GM18508 (cell line): Measurements from ENCODE around the gene TPSD1.
"Not testable (repeated sequence)": the region's sequence is repeated elsewhere in the genome, so short reads cannot be mapped to it uniquely, and the experiment has no call there.

Source experiments
- ATAC-seq: cut with Tn5 transposase; IDR thresholded peaks from one replicate; pipeline ENCODE4 v1.9.1; 2021; ENCODE audit warnings: moderate number of reproducible peaks; ENCODE audit not compliant: insufficient read depth, unreplicated experiment

Gene TPSD1

DNA sequence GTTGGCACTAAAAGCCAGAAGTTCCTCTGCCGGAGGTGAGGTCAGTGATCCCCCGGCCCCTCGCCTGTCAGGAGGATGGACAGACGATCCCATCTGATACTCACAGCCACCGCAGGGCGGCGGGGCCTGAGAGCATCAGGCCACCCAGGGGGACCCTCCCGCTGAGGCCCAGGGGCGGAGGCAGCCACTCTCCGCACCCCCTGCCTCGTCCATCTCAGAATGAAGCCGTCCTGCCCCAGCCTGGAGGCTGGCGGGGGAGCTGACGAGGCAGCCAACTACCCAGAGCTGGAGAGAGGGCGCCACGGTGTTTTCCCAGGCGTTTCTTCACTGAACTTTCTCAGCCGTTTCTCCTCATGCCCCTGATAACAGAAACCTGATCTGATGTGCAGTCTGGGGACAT is 22.6 kb downstream of the TPSD1 start:
- ATAC-seq, result no peak

GRCh38 chr16:1279081-1279944 is 23.4 kb downstream of the TPSD1 start:
- ATAC-seq, result no peak

DNA sequence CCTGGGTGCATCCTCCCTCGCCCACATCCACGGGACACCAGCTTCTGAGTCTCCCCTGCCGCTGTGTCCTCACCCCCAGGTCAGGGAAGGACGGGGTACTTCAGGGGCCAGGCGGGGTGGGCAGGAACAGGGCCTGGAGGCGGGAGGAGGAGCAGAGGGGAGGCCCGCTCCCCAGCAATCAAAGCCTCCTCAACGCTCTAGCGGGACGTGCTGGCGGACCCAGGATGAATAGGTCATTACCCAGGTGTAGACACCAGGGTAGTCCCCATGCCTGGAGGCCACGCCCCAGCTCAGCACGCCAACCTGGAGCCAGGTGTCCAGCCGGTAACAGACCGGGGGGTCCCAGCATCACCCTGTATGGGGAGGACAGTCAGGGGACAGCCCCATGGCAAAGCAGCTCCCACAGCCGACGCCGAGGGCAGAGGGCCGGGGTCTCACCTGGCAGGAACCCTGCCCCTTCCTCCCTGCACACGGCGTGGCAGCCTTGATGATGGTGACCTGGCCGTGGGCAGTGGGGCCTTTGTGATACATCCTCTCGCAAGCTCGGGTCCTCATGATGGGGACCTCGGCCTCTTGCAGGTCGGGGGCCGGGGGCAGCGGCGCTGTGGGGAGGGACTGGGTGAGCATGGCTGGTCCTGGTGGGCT is 24.2 kb downstream of the TPSD1 start:
- ATAC-seq, result no peak

DNA sequence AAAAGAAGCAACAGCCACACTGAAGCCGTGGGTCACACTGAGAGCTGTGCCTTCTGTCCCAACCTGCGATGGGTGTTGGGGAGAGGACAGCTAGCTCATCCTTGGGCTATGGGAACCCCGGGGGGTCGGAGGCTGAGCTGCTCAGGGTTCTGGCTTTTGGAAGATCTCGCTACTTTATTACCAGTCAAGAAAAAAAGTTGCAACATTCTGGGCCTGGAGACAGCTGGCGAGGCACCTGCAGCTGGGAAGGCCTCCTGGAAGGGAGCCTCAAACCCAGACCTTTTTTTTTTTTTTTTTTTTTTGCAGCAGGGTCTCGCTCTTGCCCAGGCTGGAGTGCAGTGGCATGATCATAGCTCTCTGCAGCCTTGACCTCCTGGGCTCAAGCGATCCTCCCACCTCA is 24.9 kb downstream of the TPSD1 start:
- ATAC-seq, result no peak

- ATAC-seq, result no peak
Measured at GRCh38 chr16:1281517-1281916, 25.6 kb downstream of the TPSD1 start.

DNA sequence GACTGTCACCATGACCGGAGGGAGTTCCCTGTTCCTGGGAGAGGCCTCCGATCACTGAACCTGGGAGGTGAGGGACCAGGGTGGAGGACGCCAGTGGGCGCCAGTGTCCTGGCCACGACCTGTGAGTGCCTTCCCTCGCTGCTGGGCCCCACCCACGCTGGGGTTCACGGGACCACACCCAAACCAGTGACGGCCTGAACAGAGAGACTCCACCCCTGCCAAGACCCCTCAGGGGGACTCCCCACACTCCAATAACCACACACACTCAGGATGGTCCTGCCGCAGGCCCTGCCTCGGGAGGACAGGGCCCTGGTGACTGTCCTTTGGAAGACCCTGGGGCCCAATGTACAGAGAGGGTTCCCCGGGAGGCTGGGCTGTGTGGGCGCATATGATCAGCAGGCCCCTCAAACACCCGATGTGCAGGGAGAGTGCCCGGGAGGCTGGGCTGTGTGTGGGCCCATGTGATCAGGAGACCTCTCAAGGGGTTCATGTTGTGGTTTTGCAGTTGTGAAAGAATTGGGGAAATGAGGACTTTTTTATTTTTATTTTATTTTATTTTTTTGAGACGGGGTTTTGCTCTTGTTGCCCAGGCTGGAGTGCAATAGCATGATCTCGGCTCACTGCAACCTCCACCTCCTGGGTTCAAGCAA is 26.6 kb downstream of the TPSD1 start:
- no peak for ATAC-seq

GRCh38 chr16:1283296-1283695 is 27.4 kb downstream of the TPSD1 start:
- ATAC-seq, result no peak

- ATAC-seq, result no peak
Measured at GRCh38 chr16:1283996-1284616, 28.2 kb downstream of the TPSD1 start.

- ATAC-seq, result no peak
Measured at GRCh38 chr16:1285669-1286512, 30.0 kb downstream of the TPSD1 start.

DNA sequence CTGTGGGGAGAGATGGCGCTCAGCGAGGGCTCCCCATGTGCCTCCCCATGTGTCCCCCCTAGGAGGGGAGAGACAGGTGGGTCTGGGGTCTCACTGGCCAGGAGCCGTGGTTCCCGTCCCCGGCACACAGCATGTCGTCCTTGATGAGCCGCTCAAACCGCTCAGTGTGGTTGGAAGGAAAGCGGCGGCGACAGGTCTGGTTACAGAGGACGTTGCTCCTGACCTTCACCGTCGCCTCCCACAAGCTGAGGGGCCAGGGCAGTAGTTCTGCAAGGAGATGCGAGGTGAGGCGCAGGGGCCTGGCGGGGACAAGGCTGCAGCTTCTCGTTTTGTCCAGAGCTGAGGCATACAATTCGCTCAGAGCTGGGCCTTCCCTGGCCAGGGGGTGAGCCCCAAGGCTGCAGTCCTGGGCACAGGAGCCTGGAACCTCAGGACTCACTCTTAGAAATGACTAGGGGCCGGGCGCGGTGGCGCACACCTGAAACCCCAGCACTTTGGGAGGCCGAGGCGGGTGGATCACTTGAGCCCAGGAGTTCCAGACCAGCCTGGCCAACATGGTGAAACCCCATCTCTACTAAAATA is 30.7 kb downstream of the TPSD1 start:
- ATAC-seq, result no peak

GRCh38 chr16:1287982-1288670 is 32.3 kb downstream of the TPSD1 start:
- ATAC-seq, result no peak

DNA sequence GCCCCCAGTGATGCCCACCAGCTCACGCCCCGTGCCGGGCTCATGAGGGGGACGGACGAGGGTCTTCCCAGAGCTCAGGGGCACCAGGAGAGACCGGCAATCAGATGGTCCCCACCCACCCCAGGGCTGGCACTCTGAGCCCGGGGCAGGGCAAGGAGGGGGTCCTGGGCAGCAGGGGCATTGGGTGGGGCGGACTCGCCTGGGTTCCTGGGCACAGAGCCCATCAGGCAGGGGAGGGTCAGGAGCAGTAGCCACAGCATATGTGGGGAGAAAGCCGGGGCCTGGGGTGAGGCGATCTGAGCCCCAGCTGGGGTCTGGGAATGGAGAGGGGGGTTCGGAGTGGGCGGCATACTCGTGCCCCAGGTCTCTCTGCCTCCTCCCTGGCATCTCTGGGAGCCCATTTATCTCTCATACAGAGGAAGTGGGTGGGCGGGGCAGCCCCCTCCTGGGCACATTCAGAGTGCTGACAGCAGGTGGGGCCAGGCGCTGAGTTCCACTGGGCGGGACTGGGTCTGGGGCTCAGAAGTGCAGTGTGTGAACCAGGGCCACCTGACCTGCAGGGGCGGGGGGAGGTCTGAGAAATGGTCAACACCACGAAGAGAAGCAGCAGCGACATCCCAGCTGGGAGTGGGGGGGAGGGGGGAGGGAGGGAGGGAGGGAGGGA is 33.1 kb downstream of the TPSD1 start:
- no peak for ATAC-seq

- no peak for ATAC-seq
Measured at GRCh38 chr16:1289477-1289866, 33.6 kb downstream of the TPSD1 start.

DNA sequence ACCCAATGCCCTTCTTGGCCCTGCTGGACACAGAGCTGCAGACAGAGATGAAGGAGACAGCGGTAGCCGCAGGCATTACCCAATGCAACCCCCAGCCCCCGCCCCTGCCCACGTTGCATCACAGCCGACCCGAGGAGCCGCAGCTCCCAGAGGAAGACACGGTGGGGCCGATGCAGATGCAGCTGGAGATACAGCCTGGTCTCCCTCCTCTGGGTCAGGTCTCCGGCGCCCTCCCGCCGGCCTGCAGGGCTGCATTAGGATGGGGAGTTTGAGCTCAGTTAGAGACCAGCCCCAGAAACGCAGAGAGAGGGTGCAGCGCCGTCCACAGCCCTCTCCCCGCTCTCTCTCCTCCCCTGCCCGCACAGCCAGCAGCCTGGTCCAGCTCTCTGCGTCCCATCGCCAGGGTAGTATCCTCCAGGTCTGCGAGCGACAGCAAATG is 34.2 kb downstream of the TPSD1 start:
- ATAC-seq, result no peak

DNA sequence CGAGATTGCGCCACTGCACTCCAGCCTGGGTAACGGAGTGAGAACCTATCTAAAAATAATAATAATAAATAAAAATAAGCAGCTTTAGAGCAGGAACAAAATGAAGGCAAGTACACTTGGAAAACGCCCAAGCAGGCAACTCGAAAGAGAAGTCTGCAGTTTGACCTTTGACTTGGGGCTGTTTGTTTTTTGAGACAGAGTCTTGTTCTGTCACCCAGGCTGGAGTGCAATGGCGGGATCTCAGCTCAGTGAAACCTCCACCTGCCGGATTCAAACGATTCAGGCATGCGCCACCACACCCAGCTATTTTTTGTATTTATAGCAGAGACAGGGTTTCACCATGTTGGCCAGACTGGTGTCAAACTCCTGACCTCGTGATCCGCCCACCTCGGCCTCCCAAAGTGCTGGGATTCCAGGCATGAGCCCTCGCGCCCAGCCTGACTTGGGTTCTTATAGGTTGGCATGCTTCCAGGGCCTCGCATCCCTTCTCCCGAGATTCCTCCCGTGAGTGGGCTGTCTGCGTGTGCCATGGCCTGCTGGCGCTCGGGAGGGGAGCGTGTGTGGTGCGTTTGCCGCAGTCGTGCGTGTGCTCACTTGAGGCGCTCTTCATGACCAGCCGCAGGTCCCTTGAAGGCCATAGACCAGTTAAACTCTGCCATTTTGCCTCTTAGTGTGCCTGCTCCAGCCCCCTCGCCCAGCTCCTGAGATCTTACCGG is 35.1 kb downstream of the TPSD1 start:
- no peak for ATAC-seq

- no peak for ATAC-seq
Measured at GRCh38 chr16:1291576-1291974, 35.7 kb downstream of the TPSD1 start.

DNA sequence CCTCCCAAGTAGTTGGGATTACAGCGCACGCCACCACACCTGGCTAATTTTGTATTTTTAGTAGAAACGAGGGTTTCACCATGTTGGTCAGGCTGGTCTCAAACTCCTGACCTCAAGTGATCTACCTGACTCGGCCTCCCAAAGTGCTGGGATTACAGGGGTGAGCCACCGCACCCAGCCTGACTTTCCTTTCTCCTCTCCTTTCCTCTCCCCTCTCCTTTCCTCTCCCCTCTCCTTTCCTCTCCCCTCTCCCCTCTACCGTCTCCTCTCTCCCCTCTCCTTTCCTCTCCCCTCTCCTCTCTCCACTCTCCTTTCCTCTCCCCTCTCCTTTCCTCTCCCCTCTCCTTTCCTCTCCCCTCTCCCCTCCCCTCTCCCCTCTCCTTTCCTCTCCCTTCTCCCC is 36.3 kb downstream of the TPSD1 start:
- ATAC-seq, result not testable (repeated sequence)

DNA sequence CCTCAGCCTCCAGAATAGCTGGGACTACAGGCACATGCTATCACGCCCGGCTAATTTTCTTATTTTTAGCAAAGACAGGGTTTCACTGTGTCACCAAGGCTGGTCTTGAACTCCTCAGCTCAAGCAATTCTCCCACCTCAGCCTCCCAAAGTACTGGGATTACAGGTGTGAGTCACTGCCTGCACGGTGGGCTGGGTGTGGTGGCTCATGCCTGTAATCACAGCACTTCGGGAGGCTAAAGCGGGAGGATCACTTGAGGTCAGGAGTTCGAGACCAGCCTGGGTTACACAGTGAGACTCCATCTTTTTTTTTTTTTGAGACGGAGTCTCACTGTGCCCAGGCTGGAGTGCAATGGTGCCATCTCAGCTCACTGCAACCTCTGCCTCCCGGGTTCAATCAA is 36.9 kb downstream of the TPSD1 start:
- not testable (repeated sequence) for ATAC-seq
